ENCODE data around the gene HTT.

GRCh38 chr4:3121596-3121995, 47.1 kb downstream of the HTT start:
- TF ChIP-seq CEBPB (IDR thresholded peaks at IDR 0.05; ENCODE audit: low read depth, low read length) = no peak
- TF ChIP-seq, protein P1, sequence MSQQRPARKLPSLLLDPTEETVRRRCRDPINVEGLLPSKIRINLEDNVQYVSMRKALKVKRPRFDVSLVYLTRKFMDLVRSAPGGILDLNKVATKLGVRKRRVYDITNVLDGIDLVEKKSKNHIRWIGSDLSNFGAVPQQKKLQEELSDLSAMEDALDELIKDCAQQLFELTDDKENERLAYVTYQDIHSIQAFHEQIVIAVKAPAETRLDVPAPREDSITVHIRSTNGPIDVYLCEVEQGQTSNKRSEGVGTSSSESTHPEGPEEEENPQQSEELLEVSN (IDR thresholded peaks at IDR 0.05) = no peak
- no peak for TF ChIP-seq CTCF (IDR thresholded peaks at IDR 0.05; ENCODE audit: control extremely low read depth in 1 of 3, insufficient read depth in 1 of 3, low read depth in 1 of 3, low read length in 3 of 3)
- no peak for TF ChIP-seq BACH1 (IDR thresholded peaks at IDR 0.05; ENCODE audit: low read length)
- no peak for TF ChIP-seq BRCA1 (IDR thresholded peaks at IDR 0.05; ENCODE audit: low read depth, low read length)
- no peak for TF ChIP-seq SUZ12 (IDR thresholded peaks at IDR 0.05; ENCODE audit: low read length)
- no peak for TF ChIP-seq CBX5 (IDR thresholded peaks at IDR 0.05; ENCODE audit: low read depth, low read length)
- TF ChIP-seq SAP30 (IDR thresholded peaks at IDR 0.05; ENCODE audit: insufficient read depth, insufficient replicate concordance, low read length) = no peak
- no peak for TF ChIP-seq KDM5A (IDR thresholded peaks at IDR 0.05; ENCODE audit: low read length)
- TF ChIP-seq CHD1 (IDR thresholded peaks at IDR 0.05; ENCODE audit: low read depth, low read length) = no peak
- TF ChIP-seq POLR2A (IDR thresholded peaks at IDR 0.05; ENCODE audit: control extremely low read depth in 1 of 2, low read depth in 2 of 2, low read length in 2 of 2) = no peak
- TF ChIP-seq MAX (IDR thresholded peaks at IDR 0.05) = no peak
- TF ChIP-seq SRF (IDR thresholded peaks at IDR 0.05; ENCODE audit: low read depth, low read length) = no peak
- TF ChIP-seq TAF1 (IDR thresholded peaks at IDR 0.05; ENCODE audit: low read depth, low read length) = no peak
